ENCODE measurements around the gene EHMT1.

The EHMT1 gene

GRCh38 chr9:137813651-137814415 is 195.0 kb downstream of the EHMT1 start:
- DNase-seq = no peak

GRCh38 chr9:137814436-137814835 is 195.6 kb downstream of the EHMT1 start:
- no peak for DNase-seq

GRCh38 chr9:137814841-137815240 is 196.0 kb downstream of the EHMT1 start:
- DNase-seq = no peak

- DNase-seq = no peak
These were observed 196.8 kb downstream of the EHMT1 start for GRCh38 chr9:137815256-137816255.

- no peak for DNase-seq
These were observed 197.9 kb downstream of the EHMT1 start for GRCh38 chr9:137816531-137817235.

GRCh38 chr9:137817236-137818200 is 198.7 kb downstream of the EHMT1 start:
- no peak for DNase-seq

- no peak for DNase-seq
These were observed 199.5 kb downstream of the EHMT1 start for GRCh38 chr9:137818286-137818685.

GRCh38 chr9:137820161-137820855 is 201.5 kb downstream of the EHMT1 start:
- DNase-seq = no peak

GRCh38 chr9:137823986-137824771 is 205.4 kb downstream of the EHMT1 start:
- DNase-seq = no peak

- DNase-seq = no peak
These were observed 206.7 kb downstream of the EHMT1 start for GRCh38 chr9:137825324-137825989.

- DNase-seq = no peak
These were observed 209.2 kb downstream of the EHMT1 start for GRCh38 chr9:137827908-137828526.

- no peak for DNase-seq
These were observed 209.9 kb downstream of the EHMT1 start for GRCh38 chr9:137828527-137829259.

- no peak for DNase-seq
These were observed 210.6 kb downstream of the EHMT1 start for GRCh38 chr9:137829260-137829996.

- no peak for DNase-seq
These were observed 213.4 kb downstream of the EHMT1 start for GRCh38 chr9:137832191-137832700.

- DNase-seq = no peak
These were observed 214.2 kb downstream of the EHMT1 start for GRCh38 chr9:137832830-137833590.

GRCh38 chr9:137833721-137834613 is 215.2 kb downstream of the EHMT1 start:
- DNase-seq = no peak

All from AML-193 (cell line).